GM12892 (cell line): ENCODE data around the gene PAX5.

Experiments
- DNase-seq: peaks from one replicate; pipeline ENCODE4 v3.0.0; 2011; ENCODE audit not compliant: insufficient read length
- FAIRE-seq: peaks from 2 replicates; lab custom pipeline; 2011; peaks lifted over from hg19 to GRCh38; lab: Jason Lieb, UNC
- POLR2A ChIP-seq: IDR thresholded peaks from 2 replicates; pipeline ENCODE4 v1.6.1; 2011; ENCODE audit warnings: low read depth, low read length, control low read depth
- POLR2AphosphoS5 ChIP-seq: IDR thresholded peaks from 2 replicates; pipeline ENCODE4 v1.6.1; 2011; ENCODE audit warnings: low read depth, low read length, control low read depth
- TAF1 ChIP-seq: IDR thresholded peaks from 2 replicates; pipeline ENCODE4 v1.6.1; 2011; ENCODE audit warnings: low read depth, mild to moderate bottlenecking, control low read depth, low read length, borderline replicate concordance

PAX5 gene

DNA sequence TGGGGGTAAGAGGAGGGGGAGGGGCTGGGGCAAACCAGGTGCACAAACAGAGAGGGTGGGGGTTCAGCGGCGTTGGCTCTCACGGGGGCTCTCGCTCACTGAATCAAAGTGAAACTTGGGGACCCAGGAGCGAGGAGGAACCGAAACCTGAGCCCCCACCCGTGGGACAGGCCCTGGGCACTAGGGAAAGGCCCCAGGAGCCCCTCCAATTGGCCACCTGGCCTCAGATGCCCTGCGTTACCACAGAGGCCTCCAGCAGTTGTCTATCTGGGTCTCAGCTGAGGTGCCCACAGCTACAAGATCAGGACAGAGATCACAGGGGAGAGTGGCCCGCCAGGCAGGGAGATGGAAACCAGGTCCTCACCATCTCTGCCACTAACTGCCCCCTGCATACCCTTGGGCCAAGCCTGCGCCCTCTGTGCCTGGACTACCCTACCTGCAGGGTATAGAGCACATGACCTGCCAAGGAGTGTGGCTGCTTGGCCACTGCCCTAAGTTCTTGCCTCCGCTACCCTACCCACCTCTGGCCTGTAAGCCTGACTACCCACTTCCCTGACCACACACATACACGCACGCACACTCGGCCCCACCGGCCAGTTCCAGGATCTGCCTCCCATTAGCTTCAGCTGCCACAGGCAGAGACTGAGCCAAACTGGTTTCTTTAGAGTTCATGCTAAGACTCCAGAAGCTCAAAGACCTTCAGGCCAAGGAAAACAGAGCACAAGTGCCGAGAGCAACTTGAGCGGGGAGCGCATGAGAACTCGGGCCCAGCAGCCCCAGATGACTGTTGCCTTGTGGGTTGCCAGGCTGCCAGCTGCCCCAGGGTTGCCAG, 39.9 kb downstream of the PAX5 start:
- TF ChIP-seq POLR2A (peak; percentile 60; the same call in 1 of the 2 replicates), TAF1 (0 out of 2 replicates have a peak, but pooled peaks have one; percentile 23), POLR2AphosphoS5 (peak; percentile 84)
- FAIRE-seq (peak; percentile 97), DNase-seq (peak; percentile 68)

DNA sequence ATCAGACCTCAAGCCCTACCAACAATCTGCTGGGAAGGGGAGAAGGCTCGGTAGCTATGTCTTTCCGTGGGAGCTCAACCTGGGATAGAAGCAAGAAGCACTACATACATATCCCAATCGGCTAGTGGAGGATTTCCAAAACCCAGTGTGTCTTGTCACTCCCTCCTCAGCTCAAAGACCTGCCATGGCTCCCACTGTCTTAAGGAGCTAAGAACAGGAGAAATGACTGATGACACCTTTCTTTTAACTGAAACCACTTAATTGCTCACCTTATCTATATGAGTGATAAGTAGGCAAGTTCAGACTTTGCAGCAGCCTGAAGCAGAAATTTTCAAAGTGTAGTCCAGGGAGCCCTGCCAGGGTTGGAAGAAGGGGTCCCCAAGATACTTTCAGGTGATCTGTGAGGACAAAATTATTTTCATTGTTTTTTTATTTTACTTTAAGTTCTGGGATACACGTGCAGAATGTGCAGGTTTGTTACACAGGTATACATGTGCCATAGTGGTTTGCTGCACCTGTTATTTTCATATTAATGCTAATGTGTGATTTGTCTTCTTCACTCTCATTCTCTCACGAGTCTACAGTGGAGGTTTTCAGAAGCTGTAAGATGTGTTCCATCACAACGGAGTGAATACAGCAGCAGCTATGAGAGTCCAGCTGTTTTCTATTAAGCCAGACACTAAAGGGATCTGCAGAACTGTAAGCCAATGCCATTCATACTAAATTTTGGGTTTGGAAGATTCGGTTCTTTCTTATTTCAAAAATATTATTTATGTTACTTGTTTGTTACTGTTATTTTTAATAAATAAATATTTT, 41.4 kb downstream of the PAX5 start:
- FAIRE-seq (peak; percentile 69), DNase-seq (no peak)
- TF ChIP-seq POLR2AphosphoS5 (no peak), POLR2A (no peak), TAF1 (no peak)

- no peak for DNase-seq
- peak; percentile 95 for FAIRE-seq
- TF ChIP-seq POLR2A (no peak), TAF1 (no peak)
These were observed 42.4 kb downstream of the PAX5 start for GRCh38 chr9:36991516-36992134.

DNA sequence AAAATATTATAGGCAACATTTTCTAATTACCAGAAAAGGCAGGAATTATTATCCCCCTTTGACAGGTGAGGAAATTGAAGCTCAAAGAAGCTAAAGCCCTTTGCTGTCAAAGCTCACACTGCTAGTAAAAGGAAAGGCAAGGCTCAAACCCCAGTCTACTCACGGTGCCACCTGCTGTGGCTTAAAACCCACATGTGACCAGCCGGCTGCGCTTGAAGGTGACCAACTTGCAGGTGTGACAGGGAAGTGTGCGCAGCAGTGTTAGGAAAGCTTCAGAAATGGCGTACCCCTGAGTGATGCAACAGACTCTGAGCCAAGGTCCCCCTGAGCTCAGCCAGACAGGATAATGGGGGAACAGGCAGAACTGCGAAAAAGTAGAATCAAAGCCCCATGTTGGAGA, 45.2 kb downstream of the PAX5 start:
- DNase-seq (no peak), FAIRE-seq (no peak)
- TF ChIP-seq POLR2AphosphoS5 = no peak
- no peak for TF ChIP-seq TAF1
- TF ChIP-seq POLR2A = no peak

- DNase-seq = no peak
- TF ChIP-seq TAF1 = no peak
- TF ChIP-seq POLR2A = no peak
- no peak for TF ChIP-seq POLR2AphosphoS5
- no peak for FAIRE-seq
These were observed 46.2 kb downstream of the PAX5 start for GRCh38 chr9:36987891-36988290.

- DNase-seq (no peak), FAIRE-seq (no peak)
- no peak for TF ChIP-seq POLR2AphosphoS5
These were observed 46.7 kb downstream of the PAX5 start for GRCh38 chr9:36987409-36987808.

DNA sequence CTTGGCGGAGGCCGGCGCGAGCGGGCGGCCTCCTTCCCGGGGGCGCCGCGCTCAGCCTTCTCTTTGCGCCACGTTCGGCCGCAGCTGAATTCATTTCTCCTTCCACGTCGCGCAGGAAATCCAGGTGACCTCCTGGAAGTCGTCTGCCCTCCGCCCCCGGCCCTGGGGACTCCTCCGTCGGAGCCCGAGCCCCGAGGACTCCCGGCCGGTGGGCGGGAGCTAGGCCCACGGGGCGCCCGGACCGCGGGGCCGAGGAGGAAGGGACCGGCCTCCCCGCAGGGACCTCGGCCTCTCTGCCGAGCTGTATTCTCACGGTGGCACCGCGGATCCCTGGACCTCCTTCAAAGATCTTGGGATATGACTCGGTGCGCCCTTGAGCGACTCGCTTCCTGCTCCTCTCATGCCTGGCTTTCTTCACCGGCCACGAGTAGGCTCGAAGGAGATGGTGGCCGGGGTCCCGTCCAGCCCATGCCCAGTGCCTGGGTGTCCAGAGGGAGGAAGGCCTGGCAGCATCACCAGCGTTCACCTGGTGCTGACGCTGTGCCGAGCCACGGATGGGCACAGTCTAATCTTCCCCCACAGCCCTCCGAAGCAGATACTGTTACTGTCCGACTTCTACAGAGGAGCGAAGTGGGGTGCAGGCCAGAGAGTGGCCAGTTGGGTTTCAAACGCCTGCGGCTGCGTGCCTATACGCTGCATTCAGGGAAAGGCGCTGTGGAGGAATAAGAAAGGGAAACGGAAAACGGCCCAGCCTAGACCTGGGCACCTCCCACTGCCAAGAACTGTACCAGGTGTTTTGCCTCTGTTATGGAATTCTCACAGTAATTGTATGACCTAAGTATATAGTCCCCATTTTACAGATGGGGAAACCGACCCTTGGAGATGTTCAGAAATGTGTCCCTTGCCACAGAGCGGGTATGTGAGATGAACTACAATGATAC, 47.3 kb downstream of the PAX5 start:
- FAIRE-seq (no peak), DNase-seq (no peak)
- TF ChIP-seq TAF1 = no peak
- no peak for TF ChIP-seq POLR2A
- TF ChIP-seq POLR2AphosphoS5 = no peak

- TF ChIP-seq TAF1 (no peak), POLR2A (no peak)
- DNase-seq (no peak), FAIRE-seq (no peak)
These were observed 48.1 kb downstream of the PAX5 start for GRCh38 chr9:36985769-36986467.

- FAIRE-seq (peak; percentile 69), DNase-seq (no peak)
- TF ChIP-seq TAF1 (no peak), POLR2A (no peak), POLR2AphosphoS5 (no peak)
These were observed 48.9 kb downstream of the PAX5 start for GRCh38 chr9:36985061-36985768.

DNA sequence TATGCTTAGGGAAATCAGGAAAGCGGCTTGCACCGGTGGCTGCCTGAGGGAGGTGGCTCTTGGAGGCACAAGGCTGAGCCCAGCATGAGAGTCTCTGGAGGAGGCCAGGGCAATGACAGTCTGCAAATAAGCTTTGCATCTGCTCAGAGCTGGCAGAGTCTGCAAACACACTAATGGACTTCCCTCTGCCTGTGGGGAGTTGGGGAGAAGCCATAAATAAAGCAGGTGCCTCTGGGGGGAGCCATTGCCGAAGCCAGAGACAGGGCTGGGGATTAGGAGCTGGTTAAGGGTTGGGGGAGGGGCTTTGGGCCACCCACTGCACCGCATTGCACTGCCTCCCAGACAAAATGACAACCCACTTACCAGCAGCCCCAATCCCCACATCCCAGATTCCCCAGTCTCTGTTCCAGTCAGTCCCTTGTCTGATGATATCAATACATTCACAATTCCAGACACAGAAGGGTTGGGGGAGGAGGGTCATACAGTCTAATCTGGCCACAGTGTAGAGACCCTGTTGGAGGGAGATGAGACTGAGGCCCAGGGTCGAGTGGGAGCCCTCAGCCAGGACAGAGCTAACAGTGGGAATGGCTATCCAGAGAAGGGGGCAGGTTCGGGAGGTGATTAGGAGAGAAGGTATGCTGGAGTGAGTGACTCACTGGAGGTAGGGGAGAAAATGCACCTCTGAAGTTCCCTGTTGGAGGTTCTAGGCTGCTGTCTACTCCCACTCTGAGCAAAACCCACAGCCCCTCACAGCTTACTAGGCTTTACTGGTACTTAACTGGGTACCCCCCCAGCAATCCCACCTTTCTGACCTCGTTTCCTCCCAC, 53.7 kb downstream of the PAX5 start:
- TF ChIP-seq POLR2AphosphoS5 (no peak), POLR2A (no peak), TAF1 (no peak)
- FAIRE-seq = no peak
- no peak for DNase-seq
